Measurements from ENCODE around the gene IL1RAP. TPM values are rescaled to one million over a fixed set of nuclear protein-coding genes. Genes with fewer than 3 reads are reported as not detected.

Gene IL1RAP
- total and polyA plus RNA-seq, 9 of the 15 experiments (the other 6 are each of a cell fraction or from before 2014, with no cell fraction given) = 0.23 to 1.8 (median 0.88) TPM

GRCh38 chr3:190626951-190627620 lies 113.2 kb downstream of the IL1RAP start (continued):
- no peak for TF ChIP-seq TCF3 (CRISPR knock-in tag; IDR thresholded peaks at IDR 0.05)

GRCh38 chr3:190629088-190629487 lies 115.2 kb downstream of the IL1RAP start:
- H3K4me2 ChIP-seq (ENCODE audit: insufficient read depth, low read length) = no peak overlapping the region
- ChIA-PET POLR2A (no interaction called here), CTCF (ENCODE audit: low intra/inter-chr PET ratio) (no interaction called here)
- H3K27me3 ChIP-seq (ENCODE audit: control insufficient read depth in 2 of 2, insufficient read depth in 2 of 2, low read length in 2 of 2) = no peaks in the 10 kb centered on the region
- ATAC-seq (no peak), DNase-seq (ENCODE audit: extremely low read depth in 1 of 4, low spot score in 3 of 4) (no peak), FAIRE-seq (no peak)
- no peak overlapping the region for H3K9ac ChIP-seq (ENCODE audit: insufficient read depth in 1 of 2, low read depth in 2 of 2, low read length in 2 of 2)
- H3K4me1 ChIP-seq (replicated peaks in 1 of 2; ENCODE audit: control insufficient read depth in 2 of 2, insufficient read depth in 2 of 2, low read length in 2 of 2) = no peaks in the 10 kb centered on the region
- TF ChIP-seq BRD4 (IDR thresholded peaks at IDR 0.05) = no peak
- H3K79me2 ChIP-seq (ENCODE audit: control insufficient read depth, insufficient read depth, low read length) = no peaks in the 10 kb centered on the region
- 6% methylated on average over 4 of the region's 4 CpGs for WGBS (ENCODE audit: insufficient coverage, low coverage, missing lambda C conversion rate)
- no peaks in the 10 kb centered on the region for H3K36me3 ChIP-seq (ENCODE audit: control insufficient read depth, insufficient read depth, low read length)
- in situ Hi-C loops (cut with MboI) (no loop called here), intact Hi-C loops (cut with micrococcal nuclease) (no loop called here)
- no peaks in the 10 kb centered on the region for H4K20me1 ChIP-seq (replicated peaks; ENCODE audit: control insufficient read depth, insufficient read depth, low read length)
- BruUV-seq (replicated peaks) = no TSS peak
- no peak overlapping the region for H3K4me3 ChIP-seq
- no peak overlapping the region for H3K27ac ChIP-seq (ENCODE audit: extremely low read depth, low read depth, low read length)
- H3K9me1 ChIP-seq (ENCODE audit: control insufficient read depth, insufficient read depth, low read length) = no peaks in the 10 kb centered on the region
- no peaks in the 10 kb centered on the region for H3K9me3 ChIP-seq (replicated peaks; ENCODE audit: control insufficient read depth, insufficient read depth, low read depth, low read length)
- H2AFZ ChIP-seq (ENCODE audit: low read depth, low read length) = no peak overlapping the region

GRCh38 chr3:190631295-190631694 lies 117.4 kb downstream of the IL1RAP start:
- Histone ChIP-seq H3K27me3 (ENCODE audit: control insufficient read depth in 2 of 2, insufficient read depth in 2 of 2, low read length in 2 of 2) (no peaks in the 10 kb centered on the region), H4K20me1 (replicated peaks; ENCODE audit: control insufficient read depth, insufficient read depth, low read length) (no peaks in the 10 kb centered on the region), H3K4me1 (replicated peaks in 1 of 2; ENCODE audit: control insufficient read depth in 2 of 2, insufficient read depth in 2 of 2, low read length in 2 of 2) (no peaks in the 10 kb centered on the region), H3K4me3 (no peak overlapping the region), H2AFZ (ENCODE audit: low read depth, low read length) (no peak overlapping the region), H3K4me2 (ENCODE audit: insufficient read depth, low read length) (no peak overlapping the region), H3K9me1 (ENCODE audit: control insufficient read depth, insufficient read depth, low read length) (no peaks in the 10 kb centered on the region), H3K9me3 (replicated peaks; ENCODE audit: control insufficient read depth, insufficient read depth, low read depth, low read length) (no peaks in the 10 kb centered on the region), H3K79me2 (ENCODE audit: control insufficient read depth, insufficient read depth, low read length) (no peaks in the 10 kb centered on the region), H3K9ac (ENCODE audit: insufficient read depth in 1 of 2, low read depth in 2 of 2, low read length in 2 of 2) (no peak overlapping the region), H3K36me3 (ENCODE audit: control insufficient read depth, insufficient read depth, low read length) (no peaks in the 10 kb centered on the region), H3K27ac (ENCODE audit: extremely low read depth, low read depth, low read length) (no peak overlapping the region)
- no TSS peak for BruUV-seq (replicated peaks)
- in situ Hi-C loops (cut with MboI) = no loop called here
- WGBS (ENCODE audit: insufficient coverage, low coverage, missing lambda C conversion rate) = 0% methylated on average over 2 of the region's 2 CpGs
- no peak for FAIRE-seq
- TF ChIP-seq DDX20 (tag; IDR thresholded peaks at IDR 0.05; ENCODE audit: low read depth) = no peak
- TF ChIP-seq DPF2 (IDR thresholded peaks at IDR 0.05) = no peak
- TF ChIP-seq RB1 (IDR thresholded peaks at IDR 0.05; ENCODE audit: low read depth) = no peak
- TF ChIP-seq PBX2 (CRISPR knock-in tag; IDR thresholded peaks at IDR 0.05; ENCODE audit: low read depth) = no peak
- no peak for TF ChIP-seq PBX2 (tag; conservative IDR thresholded peaks at IDR 0.05; ENCODE audit: low read depth)
- TF ChIP-seq RBM22 (IDR thresholded peaks at IDR 0.05; ENCODE audit: low read depth, low read length, poor library complexity, severe bottlenecking) = no peak
- TF ChIP-seq KLF1 (tag; IDR thresholded peaks at IDR 0.05) = no peak
- POLR2A ChIA-PET = no interaction called here
- no peak for ATAC-seq
- DNase-seq (ENCODE audit: extremely low read depth in 1 of 4, low spot score in 3 of 4) = no peak
- intact Hi-C loops (cut with micrococcal nuclease) = no loop called here
- CTCF ChIA-PET (ENCODE audit: low intra/inter-chr PET ratio) = no interaction called here
